SU-DHL-6 (cell line): Measurements from ENCODE around the gene SLTM.
"Not testable (repeated sequence)": the region's sequence is repeated elsewhere in the genome, so short reads cannot be mapped to it uniquely, and the experiment has no call there.

Experiments
- H2AFZ ChIP-seq: fragments of 200-600 bp; sonication (generic); 2 replicates; pipeline ENCODE4 v1.6.1; 2014; ENCODE audit warnings: low read depth, mild to moderate bottlenecking, moderate library complexity, mixed read lengths, antibody characterized with exemption, low read length; ENCODE audit not compliant: severe bottlenecking
- H3F3A ChIP-seq: fragments of 200-600 bp; shearing (Covaris generic); 2 replicates; pipeline ENCODE4 v1.6.0; 2016; ENCODE audit warnings: antibody characterized with exemption, mild to moderate bottlenecking; ENCODE audit not compliant: insufficient read depth
- H3K27ac ChIP-seq: fragments of 200-600 bp; sonication (generic); 2 replicates; pipeline ENCODE4 v1.5.1; 2016; ENCODE audit warnings: low read depth, mild to moderate bottlenecking, low read length, moderate library complexity, mixed read lengths
- H3K27me3 ChIP-seq: fragments of 200-600 bp; sonication (generic), shearing (Covaris generic); 2 replicates; pipeline ENCODE4 v1.6.0; 2014; ENCODE audit warnings: mild to moderate bottlenecking, low read length
- H3K36me3 ChIP-seq: fragments of 200-600 bp; sonication (generic); 2 replicates; pipeline ENCODE4 v1.6.1; 2014; ENCODE audit warnings: mild to moderate bottlenecking, low read length, mixed read lengths
- H3K4me2 ChIP-seq: fragments of 300-600, 200-600 bp; shearing (Covaris generic), sonication (generic); 2 replicates; pipeline ENCODE4 v1.6.0; 2014; ENCODE audit warnings: low read length, low read depth, mild to moderate bottlenecking; ENCODE audit not compliant: poor library complexity, severe bottlenecking
- H3K4me3 ChIP-seq: fragments of 200-600 bp; sonication (generic); 2 replicates; pipeline ENCODE4 v1.5.1; 2014; ENCODE audit warnings: antibody characterized with exemption, low read length, mild to moderate bottlenecking, mixed read lengths; ENCODE audit not compliant: insufficient read depth, poor library complexity, severe bottlenecking
- H3K79me2 ChIP-seq: fragments of 200-600 bp; sonication (generic); 2 replicates; pipeline ENCODE4 v1.6.1; 2014; ENCODE audit warnings: mild to moderate bottlenecking, low read length, moderate library complexity; ENCODE audit not compliant: insufficient read depth
- H3K9ac ChIP-seq: fragments of 200-600 bp; sonication (generic); 2 replicates; pipeline ENCODE4 v1.7.0; 2014; ENCODE audit warnings: mild to moderate bottlenecking, low read length
- H3K9me2 ChIP-seq: fragments of 200-600 bp; sonication (generic); replicated peaks from 2 replicates; pipeline ENCODE4 v1.6.1; 2014; ENCODE audit warnings: low read length; ENCODE audit not compliant: insufficient read depth
- H3K9me3 ChIP-seq: fragments of 200-600 bp; sonication (generic); 2 replicates; pipeline ENCODE4 v1.6.1; 2014; ENCODE audit warnings: low read length, mixed read lengths; ENCODE audit not compliant: insufficient read depth
- H4K20me1 ChIP-seq: fragments of 200-600 bp; sonication (generic); 2 replicates; pipeline ENCODE4 v1.6.1; 2014; ENCODE audit warnings: low read depth, mild to moderate bottlenecking, antibody characterized with exemption, low read length, moderate library complexity, mixed read lengths
- EZH2phosphoT487 ChIP-seq: fragments of 200-600 bp; sonication (generic), shearing (Covaris generic); conservative IDR thresholded peaks from 2 replicates; pipeline ENCODE4 v1.6.1; 2018; ENCODE audit warnings: mild to moderate bottlenecking, antibody characterized with exemption, low read length, moderate library complexity, mixed read lengths
- TF ChIP-seq, protein P1 (sequence below): fragments of 200-600 bp; sonication (generic); IDR thresholded peaks from one replicate; pipeline ENCODE4 v1.5.1; 2017; ENCODE audit warnings: antibody characterized with exemption, mild to moderate bottlenecking, low read length, moderate library complexity; ENCODE audit not compliant: insufficient read depth, poor library complexity, severe bottlenecking

The SLTM gene

DNA sequence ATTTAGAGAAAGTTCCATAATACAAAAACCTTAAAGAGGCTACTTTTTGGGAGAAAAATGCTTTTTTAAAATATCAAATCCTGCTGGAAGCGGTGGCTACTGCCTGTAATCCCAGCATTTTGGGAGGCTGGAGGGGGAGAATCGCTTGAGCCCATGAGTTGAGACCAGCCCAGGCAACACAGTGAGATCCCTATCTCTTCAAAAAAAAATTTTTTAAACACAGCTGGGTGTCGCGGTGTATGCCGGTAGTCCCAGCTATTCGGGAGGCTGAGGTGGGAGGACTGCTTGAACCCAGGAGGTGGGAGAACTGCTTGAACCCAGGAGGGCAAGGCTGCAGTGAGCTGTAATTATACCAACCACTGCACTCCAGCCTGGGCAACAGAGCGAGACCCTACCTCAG is 14.2 kb downstream of the SLTM start:
- H3K79me2 ChIP-seq: peaks cover 73% of the 10 kb centered on the region
- H3K9ac ChIP-seq: no peak overlapping the region
- no peak overlapping the region for H3K4me3 ChIP-seq
- H3K4me2 ChIP-seq: no peak overlapping the region
- H3K27ac ChIP-seq: no peak overlapping the region
- TF ChIP-seq EZH2phosphoT487: no peak
- TF ChIP-seq, protein P1, sequence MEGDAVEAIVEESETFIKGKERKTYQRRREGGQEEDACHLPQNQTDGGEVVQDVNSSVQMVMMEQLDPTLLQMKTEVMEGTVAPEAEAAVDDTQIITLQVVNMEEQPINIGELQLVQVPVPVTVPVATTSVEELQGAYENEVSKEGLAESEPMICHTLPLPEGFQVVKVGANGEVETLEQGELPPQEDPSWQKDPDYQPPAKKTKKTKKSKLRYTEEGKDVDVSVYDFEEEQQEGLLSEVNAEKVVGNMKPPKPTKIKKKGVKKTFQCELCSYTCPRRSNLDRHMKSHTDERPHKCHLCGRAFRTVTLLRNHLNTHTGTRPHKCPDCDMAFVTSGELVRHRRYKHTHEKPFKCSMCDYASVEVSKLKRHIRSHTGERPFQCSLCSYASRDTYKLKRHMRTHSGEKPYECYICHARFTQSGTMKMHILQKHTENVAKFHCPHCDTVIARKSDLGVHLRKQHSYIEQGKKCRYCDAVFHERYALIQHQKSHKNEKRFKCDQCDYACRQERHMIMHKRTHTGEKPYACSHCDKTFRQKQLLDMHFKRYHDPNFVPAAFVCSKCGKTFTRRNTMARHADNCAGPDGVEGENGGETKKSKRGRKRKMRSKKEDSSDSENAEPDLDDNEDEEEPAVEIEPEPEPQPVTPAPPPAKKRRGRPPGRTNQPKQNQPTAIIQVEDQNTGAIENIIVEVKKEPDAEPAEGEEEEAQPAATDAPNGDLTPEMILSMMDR: no peak
- peaks cover 3% of the 10 kb centered on the region for H4K20me1 ChIP-seq
- H3K9me3 ChIP-seq: no peaks in the 10 kb centered on the region
- no peak overlapping the region for H2AFZ ChIP-seq
- peaks cover 8% of the 10 kb centered on the region; the same call in 1 of the 2 replicates for H3K36me3 ChIP-seq
- H3K27me3 ChIP-seq: no peaks in the 10 kb centered on the region
- peaks cover 1% of the 10 kb centered on the region; the same call in 1 of the 2 replicates for H3F3A ChIP-seq
- H3K9me2 ChIP-seq: no peaks in the 10 kb centered on the region

- no peak overlapping the region for H3K9ac ChIP-seq
- peaks cover 6% of the 10 kb centered on the region; the same call in 1 of the 2 replicates for H3F3A ChIP-seq
- peaks cover 12% of the 10 kb centered on the region; the same call in 1 of the 2 replicates for H3K36me3 ChIP-seq
- no peaks in the 10 kb centered on the region for H3K9me2 ChIP-seq
- H3K79me2 ChIP-seq: peaks cover 63% of the 10 kb centered on the region
- H4K20me1 ChIP-seq: no peaks in the 10 kb centered on the region; the same call in 1 of the 2 replicates
- H3K9me3 ChIP-seq: no peaks in the 10 kb centered on the region
- TF ChIP-seq, protein P1: no peak
- no peak overlapping the region for H3K4me3 ChIP-seq
- no peak overlapping the region for H3K4me2 ChIP-seq
- no peaks in the 10 kb centered on the region for H3K27me3 ChIP-seq
- no peak overlapping the region for H2AFZ ChIP-seq
- no peak overlapping the region for H3K27ac ChIP-seq
These were observed 15.2 kb downstream of the SLTM start for GRCh38 chr15:58918239-58918638.

DNA sequence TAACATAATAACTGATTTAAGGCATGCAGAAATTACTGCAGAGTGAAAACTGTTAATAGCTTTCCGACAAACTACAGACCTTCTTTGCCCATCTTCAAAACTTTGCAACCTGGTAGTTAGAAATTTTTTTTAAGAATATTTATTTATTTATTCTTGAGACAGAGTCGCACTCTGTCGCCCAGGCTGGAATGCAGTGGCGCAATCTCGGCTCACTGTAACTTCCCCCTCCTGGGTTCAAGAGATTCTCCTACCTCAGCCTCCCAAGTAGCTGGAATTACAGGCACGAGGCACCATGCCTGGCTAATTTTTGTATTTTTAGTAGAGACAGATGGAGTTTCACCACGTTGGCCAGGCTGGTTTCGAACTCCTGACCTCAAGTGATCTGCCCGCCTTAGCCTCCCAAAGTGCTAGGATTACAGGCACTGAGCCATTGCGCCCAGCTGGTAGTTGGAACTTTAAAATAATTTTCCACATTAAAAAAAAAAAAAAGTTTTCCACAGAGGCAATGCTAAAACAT is 15.8 kb downstream of the SLTM start:
- not testable (repeated sequence) for H3K9me2 ChIP-seq, H3K27ac ChIP-seq, H3K4me3 ChIP-seq, H3K9ac ChIP-seq, H3F3A ChIP-seq, H3K9me3 ChIP-seq, H2AFZ ChIP-seq, H3K4me2 ChIP-seq, H4K20me1 ChIP-seq, H3K27me3 ChIP-seq
- peaks cover 16% of the 10 kb centered on the region; the same call in 1 of the 2 replicates for H3K36me3 ChIP-seq
- H3K79me2 ChIP-seq: peaks cover 57% of the 10 kb centered on the region

GRCh38 chr15:58916962-58917361 is 16.5 kb downstream of the SLTM start:
- Histone ChIP-seq H2AFZ (no peak overlapping the region), H3K9me3 (no peaks in the 10 kb centered on the region), H3K27ac (no peak overlapping the region), H3F3A (peaks cover 6% of the 10 kb centered on the region; the same call in 1 of the 2 replicates), H3K9me2 (no peaks in the 10 kb centered on the region), H3K4me3 (no peak overlapping the region), H3K36me3 (peaks cover 20% of the 10 kb centered on the region; the same call in 1 of the 2 replicates), H3K27me3 (no peaks in the 10 kb centered on the region), H4K20me1 (no peaks in the 10 kb centered on the region; the same call in 1 of the 2 replicates), H3K4me2 (no peak overlapping the region), H3K9ac (no peak overlapping the region), H3K79me2 (peaks cover 54% of the 10 kb centered on the region)
- TF ChIP-seq EZH2phosphoT487: no peak
- TF ChIP-seq, protein P1: no peak
